HepG2 (cell line): Measurements from ENCODE around the gene WWP2. TPM values are rescaled to one million over a fixed set of nuclear protein-coding genes. Genes with fewer than 3 reads are reported as not detected.

Source experiments
- ARID4A ChIP-seq: sonication (generic); formaldehyde crosslinking; IDR thresholded peaks from 2 replicates; pipeline ENCODE4 v1.5.0; 2020; ENCODE audit warnings: mild to moderate bottlenecking, missing genetic modification reagents, borderline replicate concordance
- BRD4 ChIP-seq: sonication (generic); formaldehyde crosslinking; IDR thresholded peaks from 2 replicates; pipeline ENCODE4 v1.4.0; 2020; ENCODE audit warnings: missing genetic modification reagents
- FIP1L1 ChIP-seq: fragments of 200-400 bp; formaldehyde crosslinking; IDR thresholded peaks from 2 replicates; pipeline ENCODE4 v1.6.1; 2018; ENCODE audit warnings: low read depth, mild to moderate bottlenecking, low read length, moderate library complexity, borderline replicate concordance; ENCODE audit not compliant: insufficient read depth
- LRRFIP1 ChIP-seq: sonication (generic); formaldehyde crosslinking; conservative IDR thresholded peaks from 2 replicates; pipeline ENCODE4 v1.4.0; 2020; ENCODE audit warnings: missing genetic modification reagents
- POGZ ChIP-seq: sonication (generic); formaldehyde crosslinking; IDR thresholded peaks from 2 replicates; pipeline ENCODE4 v1.4.0; 2020; ENCODE audit warnings: mild to moderate bottlenecking, missing genetic modification reagents
- TCF12 ChIP-seq, 2 experiments: fragments of 450-650 bp in 1 of 2; sonication (generic) in 1 of 2; formaldehyde crosslinking in 1 of 2; IDR thresholded peaks; 2 replicates each; pipeline versions ENCODE4 v1.6.1 to v1.8.0; 2017 to 2022; ENCODE audit warnings: antibody characterized with exemption in 1 of 2, mild to moderate bottlenecking in 1 of 2, missing genetic modification reagents in 1 of 2, moderate library complexity in 1 of 2
- ZFP90 ChIP-seq: sonication (generic); formaldehyde crosslinking; IDR thresholded peaks from 2 replicates; pipeline ENCODE4 v1.8.0; 2022; ENCODE audit warnings: missing genetic modification reagents, mild to moderate bottlenecking, inconsistent platforms, borderline replicate concordance
- ZNF143 ChIP-seq: sonication (generic); formaldehyde crosslinking; IDR thresholded peaks from 2 replicates; pipeline ENCODE4 v1.4.0; 2020; ENCODE audit warnings: missing genetic modification reagents
- ZNF331 ChIP-seq: sonication (generic); formaldehyde crosslinking; IDR thresholded peaks from 2 replicates; pipeline ENCODE4 v1.4.0; 2020; ENCODE audit warnings: missing genetic modification reagents
- ZNF546 ChIP-seq: sonication (generic); formaldehyde crosslinking; conservative IDR thresholded peaks from 2 replicates; pipeline ENCODE4 v1.8.1; 2023; ENCODE audit warnings: mild to moderate bottlenecking, missing genetic modification reagents
- ZNF567 ChIP-seq: sonication (generic); formaldehyde crosslinking; IDR thresholded peaks from 2 replicates; pipeline ENCODE4 v1.8.1; 2023; ENCODE audit warnings: mild to moderate bottlenecking, missing genetic modification reagents, borderline replicate concordance
- polyA plus RNA-seq, 8 experiments: library from polyadenylated mRNA; depleted of rRNA in 3 of 8; stranded (reverse) in 7 of 8; unstranded in 1 of 8; fragments of >200 nt; fragmentation: Illumina TruSeq in 4 of 8; extraction: Trizol in 4 of 8; gene quantifications; 2 replicates each; pipeline versions ENCODE4 v1.2.1 to v1.2.3, GENCODE V29; 2011 to 2016; ENCODE audit warnings: low read depth in 4 of 8, missing spikeins in 1 of 8, mixed read lengths in 1 of 8; ENCODE audit not compliant: insufficient read depth in 1 of 8
- total RNA-seq, 5 experiments: library from RNA; depleted of rRNA; stranded (reverse); fragments of >200 nt; fragmentation: Illumina TruSeq; extraction: Trizol; gene quantifications; 2 replicates each; pipeline ENCODE4 v1.2.3, GENCODE V29; 2016; ENCODE audit warnings: low read depth in 1 of 5
- TF ChIP-seq, protein P1 (sequence below): sonication (generic); formaldehyde crosslinking; IDR thresholded peaks from 2 replicates; pipeline ENCODE4 v1.5.0; 2020; ENCODE audit warnings: mild to moderate bottlenecking, missing genetic modification reagents, borderline replicate concordance
- TF ChIP-seq, protein P2 (sequence below): sonication (generic); formaldehyde crosslinking; IDR thresholded peaks from 2 replicates; pipeline ENCODE4 v1.4.0; 2020; ENCODE audit warnings: low read depth, mild to moderate bottlenecking, missing genetic modification reagents

WWP2 gene
- total and polyA plus RNA-seq, 2 of the 13 experiments (the other 11 are each of a cell fraction or from before 2014, with no cell fraction given): 11.4 to 28.2 TPM

GRCh38 chr16:69781118-69781517, 19.0 kb downstream of the WWP2 start (continued):
- TF ChIP-seq, protein P1, sequence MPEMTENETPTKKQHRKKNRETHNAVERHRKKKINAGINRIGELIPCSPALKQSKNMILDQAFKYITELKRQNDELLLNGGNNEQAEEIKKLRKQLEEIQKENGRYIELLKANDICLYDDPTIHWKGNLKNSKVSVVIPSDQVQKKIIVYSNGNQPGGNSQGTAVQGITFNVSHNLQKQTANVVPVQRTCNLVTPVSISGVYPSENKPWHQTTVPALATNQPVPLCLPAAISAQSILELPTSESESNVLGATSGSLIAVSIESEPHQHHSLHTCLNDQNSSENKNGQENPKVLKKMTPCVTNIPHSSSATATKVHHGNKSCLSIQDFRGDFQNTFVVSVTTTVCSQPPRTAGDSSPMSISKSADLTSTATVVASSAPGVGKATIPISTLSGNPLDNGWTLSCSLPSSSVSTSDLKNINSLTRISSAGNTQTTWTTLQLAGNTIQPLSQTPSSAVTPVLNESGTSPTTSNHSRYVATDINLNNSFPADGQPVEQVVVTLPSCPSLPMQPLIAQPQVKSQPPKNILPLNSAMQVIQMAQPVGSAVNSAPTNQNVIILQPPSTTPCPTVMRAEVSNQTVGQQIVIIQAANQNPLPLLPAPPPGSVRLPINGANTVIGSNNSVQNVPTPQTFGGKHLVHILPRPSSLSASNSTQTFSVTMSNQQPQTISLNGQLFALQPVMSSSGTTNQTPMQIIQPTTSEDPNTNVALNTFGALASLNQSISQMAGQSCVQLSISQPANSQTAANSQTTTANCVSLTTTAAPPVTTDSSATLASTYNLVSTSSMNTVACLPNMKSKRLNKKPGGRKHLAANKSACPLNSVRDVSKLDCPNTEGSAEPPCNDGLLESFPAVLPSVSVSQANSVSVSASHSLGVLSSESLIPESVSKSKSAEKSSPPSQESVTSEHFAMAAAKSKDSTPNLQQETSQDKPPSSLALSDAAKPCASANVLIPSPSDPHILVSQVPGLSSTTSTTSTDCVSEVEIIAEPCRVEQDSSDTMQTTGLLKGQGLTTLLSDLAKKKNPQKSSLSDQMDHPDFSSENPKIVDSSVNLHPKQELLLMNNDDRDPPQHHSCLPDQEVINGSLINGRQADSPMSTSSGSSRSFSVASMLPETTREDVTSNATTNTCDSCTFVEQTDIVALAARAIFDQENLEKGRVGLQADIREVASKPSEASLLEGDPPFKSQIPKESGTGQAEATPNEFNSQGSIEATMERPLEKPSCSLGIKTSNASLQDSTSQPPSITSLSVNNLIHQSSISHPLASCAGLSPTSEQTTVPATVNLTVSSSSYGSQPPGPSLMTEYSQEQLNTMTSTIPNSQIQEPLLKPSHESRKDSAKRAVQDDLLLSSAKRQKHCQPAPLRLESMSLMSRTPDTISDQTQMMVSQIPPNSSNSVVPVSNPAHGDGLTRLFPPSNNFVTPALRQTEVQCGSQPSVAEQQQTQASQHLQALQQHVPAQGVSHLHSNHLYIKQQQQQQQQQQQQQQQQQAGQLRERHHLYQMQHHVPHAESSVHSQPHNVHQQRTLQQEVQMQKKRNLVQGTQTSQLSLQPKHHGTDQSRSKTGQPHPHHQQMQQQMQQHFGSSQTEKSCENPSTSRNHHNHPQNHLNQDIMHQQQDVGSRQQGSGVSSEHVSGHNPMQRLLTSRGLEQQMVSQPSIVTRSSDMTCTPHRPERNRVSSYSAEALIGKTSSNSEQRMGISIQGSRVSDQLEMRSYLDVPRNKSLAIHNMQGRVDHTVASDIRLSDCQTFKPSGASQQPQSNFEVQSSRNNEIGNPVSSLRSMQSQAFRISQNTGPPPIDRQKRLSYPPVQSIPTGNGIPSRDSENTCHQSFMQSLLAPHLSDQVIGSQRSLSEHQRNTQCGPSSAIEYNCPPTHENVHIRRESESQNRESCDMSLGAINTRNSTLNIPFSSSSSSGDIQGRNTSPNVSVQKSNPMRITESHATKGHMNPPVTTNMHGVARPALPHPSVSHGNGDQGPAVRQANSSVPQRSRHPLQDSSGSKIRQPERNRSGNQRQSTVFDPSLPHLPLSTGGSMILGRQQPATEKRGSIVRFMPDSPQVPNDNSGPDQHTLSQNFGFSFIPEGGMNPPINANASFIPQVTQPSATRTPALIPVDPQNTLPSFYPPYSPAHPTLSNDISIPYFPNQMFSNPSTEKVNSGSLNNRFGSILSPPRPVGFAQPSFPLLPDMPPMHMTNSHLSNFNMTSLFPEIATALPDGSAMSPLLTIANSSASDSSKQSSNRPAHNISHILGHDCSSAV (CRISPR knock-in tag): no peak
- no peak for TF ChIP-seq ZFP90 (CRISPR knock-in tag)
- TF ChIP-seq ZNF546: no peak
- TF ChIP-seq TCF12 (IDR thresholded peaks at IDR 0.05): no peak
- no peak for TF ChIP-seq TCF12 (CRISPR knock-in tag; IDR thresholded peaks at IDR 0.05)
- no peak for TF ChIP-seq ZNF331
- TF ChIP-seq, protein P2, sequence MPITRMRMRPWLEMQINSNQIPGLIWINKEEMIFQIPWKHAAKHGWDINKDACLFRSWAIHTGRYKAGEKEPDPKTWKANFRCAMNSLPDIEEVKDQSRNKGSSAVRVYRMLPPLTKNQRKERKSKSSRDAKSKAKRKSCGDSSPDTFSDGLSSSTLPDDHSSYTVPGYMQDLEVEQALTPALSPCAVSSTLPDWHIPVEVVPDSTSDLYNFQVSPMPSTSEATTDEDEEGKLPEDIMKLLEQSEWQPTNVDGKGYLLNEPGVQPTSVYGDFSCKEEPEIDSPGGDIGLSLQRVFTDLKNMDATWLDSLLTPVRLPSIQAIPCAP (CRISPR knock-in tag): no peak
- no peak for TF ChIP-seq ZNF567
- TF ChIP-seq FIP1L1: no peak
- TF ChIP-seq BRD4 (CRISPR knock-in tag): no peak
- peak; percentile 10; the same call in 1 of the 2 replicates for TF ChIP-seq ARID4A (CRISPR knock-in tag)
- no peak for TF ChIP-seq LRRFIP1 (CRISPR knock-in tag)
- TF ChIP-seq POGZ: peak; percentile 39; the same call in 1 of the 2 replicates
- no peak for TF ChIP-seq ZNF143 (CRISPR knock-in tag)
